HG03280 (cell line): ENCODE results near the gene ARHGAP10.

ENCODE experiments used
- ATAC-seq: cut with Tn5 transposase; IDR thresholded peaks from one replicate; pipeline ENCODE4 v1.9.1; 2021; ENCODE audit warnings: mild to moderate bottlenecking, moderate library complexity; ENCODE audit not compliant: unreplicated experiment

Gene ARHGAP10

DNA sequence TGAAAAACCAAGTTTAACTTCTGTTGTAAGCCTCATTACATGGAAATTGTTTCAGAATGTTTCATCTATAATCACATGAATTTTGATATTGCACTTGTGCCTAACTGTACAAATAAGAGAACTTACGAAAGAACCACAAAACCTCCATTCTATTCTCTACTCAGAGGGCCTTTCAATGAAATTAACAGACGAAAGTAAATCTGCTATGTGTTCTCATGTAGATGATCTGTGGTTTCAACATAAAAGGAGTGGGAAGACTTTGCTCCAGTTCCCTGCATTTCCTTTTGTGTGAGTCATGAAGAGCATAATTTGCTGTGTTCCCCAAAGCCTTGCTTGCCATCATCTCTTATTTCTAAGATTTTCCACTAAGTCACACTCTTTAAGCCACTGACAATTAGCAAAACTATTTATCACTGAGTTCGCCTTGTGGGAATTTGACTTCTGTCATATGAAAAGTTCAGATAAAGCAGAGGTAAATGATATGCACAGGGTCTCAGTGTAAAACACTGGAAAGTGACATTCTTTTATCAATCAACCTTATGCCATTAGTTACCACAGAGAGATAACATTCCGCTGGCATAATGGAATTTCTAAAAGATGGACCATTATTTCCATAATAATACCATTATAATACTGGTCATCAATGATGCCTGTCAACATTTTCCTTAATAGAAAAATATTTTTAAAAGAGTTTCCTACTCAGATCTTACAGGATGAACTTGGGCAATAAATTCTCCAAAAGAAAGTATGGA lies 380.5 kb downstream of the ARHGAP10 start:
- no peak for ATAC-seq

- ATAC-seq, result no peak
Observed at GRCh38 chr4:148114436-148114835, 382.5 kb downstream of the ARHGAP10 start.

DNA sequence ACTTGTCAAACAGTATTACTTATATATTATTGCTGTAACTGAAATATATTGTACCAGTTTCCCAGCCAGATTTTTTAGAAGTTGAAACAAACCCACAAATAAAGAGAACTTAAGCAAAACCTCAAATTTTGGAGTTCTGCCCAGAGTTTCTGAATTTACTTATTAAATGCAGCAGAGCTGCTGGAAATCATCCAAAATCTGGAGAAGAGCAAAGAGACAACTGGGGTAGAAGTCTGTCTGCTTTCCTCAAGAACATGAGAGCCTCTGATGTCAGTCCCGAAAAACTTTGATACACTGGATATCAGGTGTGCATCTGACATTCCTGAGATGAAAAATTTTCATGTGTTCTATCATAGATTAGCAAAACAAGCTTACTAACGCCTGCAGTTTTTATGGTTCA lies 384.4 kb downstream of the ARHGAP10 start:
- no peak for ATAC-seq

DNA sequence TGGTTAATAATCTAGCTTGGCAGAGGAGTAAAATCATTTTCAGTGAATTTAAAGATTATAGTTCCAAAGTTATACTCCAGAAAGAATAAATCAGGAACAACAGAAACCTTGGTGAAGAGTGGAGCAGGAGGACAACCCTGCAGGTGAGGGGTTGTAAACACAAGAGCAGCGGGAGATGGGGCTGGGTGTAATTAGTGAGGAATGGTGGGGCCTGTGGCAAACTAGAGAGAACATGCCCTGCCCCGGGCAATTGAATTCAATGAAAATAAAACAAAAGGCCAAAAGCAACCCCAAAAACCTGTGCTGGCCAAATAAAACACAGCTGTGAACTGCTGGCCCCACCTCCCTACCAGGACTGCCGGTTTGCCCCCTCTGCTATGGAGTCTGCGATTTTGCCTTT lies 385.1 kb downstream of the ARHGAP10 start:
- no peak for ATAC-seq

DNA sequence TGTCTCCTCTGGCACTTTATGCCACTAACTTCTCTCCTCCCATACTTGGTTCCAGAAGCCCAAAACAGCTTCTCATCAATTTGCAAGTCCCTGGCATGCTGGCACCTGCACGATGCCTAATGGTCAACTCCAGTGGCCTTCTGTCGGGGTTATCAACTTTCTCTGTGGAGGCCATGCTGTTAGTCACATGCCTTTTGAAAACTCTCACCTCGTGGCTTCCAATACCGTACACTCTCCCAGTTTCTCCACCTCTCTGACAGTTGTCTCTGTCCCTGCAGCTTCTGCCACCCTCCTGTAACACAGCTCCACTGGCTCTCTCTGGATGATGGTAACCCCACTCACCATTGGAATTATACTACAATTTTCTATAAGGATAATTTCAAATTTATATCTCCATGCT lies 386.3 kb downstream of the ARHGAP10 start:
- ATAC-seq, result no peak

DNA sequence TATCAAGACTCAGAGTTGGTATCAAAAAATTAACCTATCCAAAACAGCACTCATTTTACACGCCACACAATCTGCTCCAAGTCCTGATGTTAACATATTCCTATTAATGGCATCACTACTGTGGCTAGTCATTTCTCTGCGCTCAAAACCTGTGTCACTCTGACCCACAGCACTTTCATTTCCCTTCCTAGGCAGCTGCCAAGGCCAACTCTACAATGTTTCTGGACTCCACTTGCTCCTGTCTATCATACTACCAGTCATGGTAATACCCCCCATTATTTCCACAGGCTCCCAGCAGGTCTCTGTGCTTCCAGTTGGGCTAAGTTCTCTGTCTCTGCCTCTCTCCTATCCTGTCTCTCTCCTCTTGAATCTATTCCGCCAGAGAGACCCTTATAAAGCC lies 386.7 kb downstream of the ARHGAP10 start:
- ATAC-seq, result no peak

GRCh38 chr4:148120216-148120615 lies 388.3 kb downstream of the ARHGAP10 start:
- no peak for ATAC-seq
